ENCODE data around the gene CACNA1G. TPM values are rescaled to one million over a fixed set of nuclear protein-coding genes. Genes with fewer than 3 reads are reported as not detected.

CACNA1G gene
- total RNA-seq, 1 donor from 2014 or later, result 0.21 TPM

- no peaks in the 10 kb centered on the region for H3K36me3 ChIP-seq
- H3K27ac ChIP-seq, result no peak overlapping the region
- H3K4me1 ChIP-seq, result peaks cover 10% of the 10 kb centered on the region
- no peaks in the 10 kb centered on the region for H3K9me3 ChIP-seq
- intact Hi-C loops (cut with DNase I), result no loop called here
- H3K27me3 ChIP-seq (ENCODE audit: low read depth), result no peaks in the 10 kb centered on the region
- DNase-seq, result no peak
- no peak for TF ChIP-seq CTCF (IDR thresholded peaks at IDR 0.05)
- H3K4me3 ChIP-seq, result no peak overlapping the region
- no peak for ATAC-seq
Measured at GRCh38 chr17:50668025-50668837, 107.7 kb downstream of the CACNA1G start.

GRCh38 chr17:50668838-50669581 lies 108.5 kb downstream of the CACNA1G start:
- H3K27ac ChIP-seq, result no peak overlapping the region
- no peak for DNase-seq

GRCh38 chr17:50672071-50672470 lies 111.6 kb downstream of the CACNA1G start:
- no peaks in the 10 kb centered on the region for H3K27me3 ChIP-seq (ENCODE audit: low read depth)
- intact Hi-C loops (cut with DNase I), result no loop called here

More at GRCh38 chr17:50668838-50669581, 108.5 kb downstream of the CACNA1G start:
- no peak for ATAC-seq
- H3K36me3 ChIP-seq, result no peaks in the 10 kb centered on the region
- no peak overlapping the region for H3K4me3 ChIP-seq
- TF ChIP-seq CTCF (IDR thresholded peaks at IDR 0.05), result no peak
- intact Hi-C loops (cut with DNase I), result no loop called here
- no peaks in the 10 kb centered on the region for H3K27me3 ChIP-seq (ENCODE audit: low read depth)
- H3K4me1 ChIP-seq, result peaks cover 10% of the 10 kb centered on the region
- H3K9me3 ChIP-seq, result no peaks in the 10 kb centered on the region

GRCh38 chr17:50672831-50673551 lies 112.5 kb downstream of the CACNA1G start:
- H3K4me1 ChIP-seq, result peaks cover 10% of the 10 kb centered on the region
- H3K9me3 ChIP-seq, result no peaks in the 10 kb centered on the region
- peak in 1 of 2 donors; percentile 45 for ATAC-seq
- no peak for DNase-seq
- no peak for TF ChIP-seq CTCF (IDR thresholded peaks at IDR 0.05)
- no peak overlapping the region for H3K27ac ChIP-seq
- peaks cover 6% of the 10 kb centered on the region for H3K36me3 ChIP-seq
- intact Hi-C loops (cut with DNase I), result no loop called here
- H3K4me3 ChIP-seq, result no peak overlapping the region
- H3K27me3 ChIP-seq (ENCODE audit: low read depth), result no peaks in the 10 kb centered on the region

More at GRCh38 chr17:50672071-50672470, 111.6 kb downstream of the CACNA1G start:
- peaks cover 10% of the 10 kb centered on the region for H3K4me1 ChIP-seq
- H3K36me3 ChIP-seq, result peaks cover 6% of the 10 kb centered on the region
- H3K4me3 ChIP-seq, result no peak overlapping the region
- DNase-seq (no peak), ATAC-seq (no peak)
- no peak for TF ChIP-seq CTCF (IDR thresholded peaks at IDR 0.05)
- H3K9me3 ChIP-seq, result no peaks in the 10 kb centered on the region
- no peak overlapping the region for H3K27ac ChIP-seq

DNA sequence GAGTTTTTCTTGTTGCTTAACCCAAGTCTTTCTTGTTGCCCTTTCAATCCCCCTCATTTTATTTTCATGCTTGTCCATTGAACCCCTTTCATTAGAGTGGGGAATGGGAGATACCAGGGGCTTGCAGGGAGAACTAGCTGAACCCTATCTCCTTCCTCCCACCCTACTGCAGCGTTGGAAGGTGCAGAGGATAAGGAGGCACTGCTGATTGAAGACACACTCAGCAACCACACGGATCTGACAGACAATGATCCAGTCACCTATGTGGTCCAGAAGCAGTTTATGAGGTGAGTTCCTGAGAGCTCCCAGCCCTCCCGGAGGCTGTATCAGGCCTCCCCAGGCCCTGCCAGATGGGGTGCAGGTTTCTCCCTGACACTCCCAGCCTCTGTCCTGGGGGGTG lies 114.7 kb downstream of the CACNA1G start:
- ATAC-seq, result no peak
- Histone ChIP-seq H3K4me1 (peaks cover 10% of the 10 kb centered on the region), H3K27ac (no peak overlapping the region), H3K9me3 (no peaks in the 10 kb centered on the region), H3K4me3 (no peak overlapping the region), H3K36me3 (peaks cover 9% of the 10 kb centered on the region), H3K27me3 (ENCODE audit: low read depth) (no peaks in the 10 kb centered on the region)
- DNase-seq, result no peak
- no peak for TF ChIP-seq CTCF (IDR thresholded peaks at IDR 0.05)
- intact Hi-C loops (cut with DNase I), result no loop called here
